Measurements from ENCODE around the gene DNTT.

Gene DNTT

GRCh38 chr10:96359616-96360015 lies 55.4 kb downstream of the DNTT start:
- WGBS, 2 donors (ENCODE audit: extremely low coverage in 2 of 2, insufficient read length in 2 of 2, insufficient replicate concordance in 1 of 2) = no CpG with 5 or more reads among the region's 6 CpGs

DNA sequence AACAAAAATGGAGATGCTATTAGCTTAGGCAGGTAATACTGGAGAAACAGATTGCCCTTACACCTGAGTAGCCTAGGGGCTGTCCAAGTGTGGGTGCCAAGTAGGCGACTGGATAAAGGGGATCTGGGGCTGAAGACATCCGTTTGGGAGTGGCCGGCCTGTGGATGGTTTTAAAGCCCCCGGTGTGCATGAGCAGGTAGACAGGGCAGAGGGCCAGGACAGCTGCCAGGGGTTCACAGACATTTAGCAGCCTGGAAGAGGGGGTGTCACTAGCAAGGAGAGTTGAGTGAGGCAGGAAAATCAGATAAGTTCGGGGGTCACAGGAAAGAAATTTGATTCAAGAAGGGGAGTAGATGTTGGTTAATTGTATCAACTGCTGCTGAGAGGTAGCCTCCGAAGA lies 56.1 kb downstream of the DNTT start:
- H3K27me3 ChIP-seq (ENCODE audit: control insufficient read depth in 3 of 3, insufficient read depth in 3 of 3, low read depth in 1 of 3, low read length in 3 of 3) = peaks cover 0 to 9% (median 0%) of the 10 kb centered on the region in 3 experiments
- no peak overlapping the region for H2BK5ac ChIP-seq (ENCODE audit: low read length)
- H3K27ac ChIP-seq (replicated peaks; ENCODE audit: low read length) = no peak overlapping the region
- H2BK12ac ChIP-seq (ENCODE audit: low read length) = no peak overlapping the region
- no peak overlapping the region for H4K91ac ChIP-seq (ENCODE audit: low read depth, low read length, poor library complexity)
- no peak overlapping the region for H3K4me2 ChIP-seq (ENCODE audit: insufficient read depth, low read length, poor library complexity, severe bottlenecking)
- DNase-seq (ENCODE audit: low spot score) = no peak
- no peak overlapping the region for H2BK15ac ChIP-seq (ENCODE audit: low read length)
- peaks cover 0 to 3% of the 10 kb centered on the region in 2 donors for H3K4me1 ChIP-seq (ENCODE audit: control insufficient read depth in 2 of 2, insufficient read depth in 1 of 2, low read depth in 1 of 2, low read length in 2 of 2)
- no peaks in the 10 kb centered on the region for H3K9me3 ChIP-seq (replicated peaks in 1 of 2; ENCODE audit: control insufficient read depth in 2 of 2, insufficient read depth in 1 of 2, low read depth in 1 of 2, low read length in 2 of 2)
- no peaks in the 10 kb centered on the region for H3K79me1 ChIP-seq (ENCODE audit: low read depth, low read length)
- H3K14ac ChIP-seq (ENCODE audit: low read length) = no peak overlapping the region
- H3K23ac ChIP-seq (ENCODE audit: low read depth, low read length, poor library complexity) = no peak overlapping the region
- H2BK120ac ChIP-seq (ENCODE audit: low read depth, low read length) = no peak overlapping the region
- H4K8ac ChIP-seq (ENCODE audit: low read depth, low read length) = no peak overlapping the region
- H3K4me3 ChIP-seq (ENCODE audit: low read length in 2 of 2) = no peak overlapping the region
- no peak overlapping the region for H3K9ac ChIP-seq (ENCODE audit: low read depth, low read length, poor library complexity)
- H2AFZ ChIP-seq (ENCODE audit: low read length) = no peak overlapping the region
- H2AK5ac ChIP-seq (ENCODE audit: low read depth, low read length) = no peak overlapping the region
- H3K4ac ChIP-seq (ENCODE audit: low read length) = no peak overlapping the region
- H3K18ac ChIP-seq (ENCODE audit: low read length) = no peak overlapping the region
- no CpG with 5 or more reads among the region's 6 CpGs for WGBS, 2 donors (ENCODE audit: extremely low coverage in 2 of 2, insufficient read length in 2 of 2, insufficient replicate concordance in 1 of 2)
- H3K36me3 ChIP-seq (replicated peaks in 1 of 2; ENCODE audit: control insufficient read depth in 2 of 2, insufficient read depth in 2 of 2, low read length in 2 of 2) = no peaks in the 10 kb centered on the region

More at GRCh38 chr10:96359616-96360015, 55.4 kb downstream of the DNTT start:
- Histone ChIP-seq H3K79me1 (ENCODE audit: low read depth, low read length) (no peaks in the 10 kb centered on the region), H3K14ac (ENCODE audit: low read length) (no peak overlapping the region), H2AK5ac (ENCODE audit: low read depth, low read length) (no peak overlapping the region), H3K9ac (ENCODE audit: low read depth, low read length, poor library complexity) (no peak overlapping the region), H2BK12ac (ENCODE audit: low read length) (no peak overlapping the region), H2BK5ac (ENCODE audit: low read length) (no peak overlapping the region), H3K4me1 (ENCODE audit: control insufficient read depth in 2 of 2, insufficient read depth in 1 of 2, low read depth in 1 of 2, low read length in 2 of 2) (peaks cover 0 to 3% of the 10 kb centered on the region in 2 donors), H2BK15ac (ENCODE audit: low read length) (no peak overlapping the region), H3K4me2 (ENCODE audit: insufficient read depth, low read length, poor library complexity, severe bottlenecking) (no peak overlapping the region), H4K8ac (ENCODE audit: low read depth, low read length) (no peak overlapping the region), H3K18ac (ENCODE audit: low read length) (no peak overlapping the region), H2AFZ (ENCODE audit: low read length) (no peak overlapping the region), H3K27me3 (ENCODE audit: control insufficient read depth in 3 of 3, insufficient read depth in 3 of 3, low read depth in 1 of 3, low read length in 3 of 3) (peaks cover 0 to 9% (median 0%) of the 10 kb centered on the region in 3 experiments), H3K4me3 (ENCODE audit: low read length in 2 of 2) (no peak overlapping the region), H3K4ac (ENCODE audit: low read length) (no peak overlapping the region), H3K36me3 (replicated peaks in 1 of 2; ENCODE audit: control insufficient read depth in 2 of 2, insufficient read depth in 2 of 2, low read length in 2 of 2) (no peaks in the 10 kb centered on the region), H3K9me3 (replicated peaks in 1 of 2; ENCODE audit: control insufficient read depth in 2 of 2, insufficient read depth in 1 of 2, low read depth in 1 of 2, low read length in 2 of 2) (no peaks in the 10 kb centered on the region), H2BK120ac (ENCODE audit: low read depth, low read length) (no peak overlapping the region), H4K91ac (ENCODE audit: low read depth, low read length, poor library complexity) (no peak overlapping the region), H3K23ac (ENCODE audit: low read depth, low read length, poor library complexity) (no peak overlapping the region), H3K27ac (replicated peaks; ENCODE audit: low read length) (no peak overlapping the region)
- no peak for DNase-seq (ENCODE audit: low spot score)

- WGBS, 2 donors (ENCODE audit: extremely low coverage in 2 of 2, insufficient read length in 2 of 2, insufficient replicate concordance in 1 of 2) = no CpG with 5 or more reads among the region's 3 CpGs
- H3K4me3 ChIP-seq (ENCODE audit: low read length in 2 of 2) = no peak overlapping the region
- H3K4me1 ChIP-seq (ENCODE audit: control insufficient read depth in 2 of 2, insufficient read depth in 1 of 2, low read depth in 1 of 2, low read length in 2 of 2) = peaks cover 0 to 3% of the 10 kb centered on the region in 2 donors
- no peak overlapping the region for H2BK12ac ChIP-seq (ENCODE audit: low read length)
- H3K9ac ChIP-seq (ENCODE audit: low read depth, low read length, poor library complexity) = no peak overlapping the region
- H4K8ac ChIP-seq (ENCODE audit: low read depth, low read length) = no peak overlapping the region
- H3K79me1 ChIP-seq (ENCODE audit: low read depth, low read length) = no peaks in the 10 kb centered on the region
- H3K36me3 ChIP-seq (replicated peaks in 1 of 2; ENCODE audit: control insufficient read depth in 2 of 2, insufficient read depth in 2 of 2, low read length in 2 of 2) = no peaks in the 10 kb centered on the region
- H3K4me2 ChIP-seq (ENCODE audit: insufficient read depth, low read length, poor library complexity, severe bottlenecking) = no peak overlapping the region
- H2AFZ ChIP-seq (ENCODE audit: low read length) = no peak overlapping the region
- no peak overlapping the region for H3K4ac ChIP-seq (ENCODE audit: low read length)
- no peak for DNase-seq (ENCODE audit: low spot score)
- H3K27ac ChIP-seq (replicated peaks; ENCODE audit: low read length) = no peak overlapping the region
- H4K91ac ChIP-seq (ENCODE audit: low read depth, low read length, poor library complexity) = no peak overlapping the region
- H3K14ac ChIP-seq (ENCODE audit: low read length) = no peak overlapping the region
- H2AK5ac ChIP-seq (ENCODE audit: low read depth, low read length) = no peak overlapping the region
- no peak overlapping the region for H2BK120ac ChIP-seq (ENCODE audit: low read depth, low read length)
- no peak overlapping the region for H2BK5ac ChIP-seq (ENCODE audit: low read length)
- no peak overlapping the region for H2BK15ac ChIP-seq (ENCODE audit: low read length)
- no peak overlapping the region for H3K18ac ChIP-seq (ENCODE audit: low read length)
- H3K23ac ChIP-seq (ENCODE audit: low read depth, low read length, poor library complexity) = no peak overlapping the region
- no peaks in the 10 kb centered on the region for H3K9me3 ChIP-seq (replicated peaks in 1 of 2; ENCODE audit: control insufficient read depth in 2 of 2, insufficient read depth in 1 of 2, low read depth in 1 of 2, low read length in 2 of 2)
- peaks cover 0 to 9% (median 0%) of the 10 kb centered on the region in 3 experiments for H3K27me3 ChIP-seq (ENCODE audit: control insufficient read depth in 3 of 3, insufficient read depth in 3 of 3, low read depth in 1 of 3, low read length in 3 of 3)
Measured at GRCh38 chr10:96360766-96361165, 56.5 kb downstream of the DNTT start.

GRCh38 chr10:96365571-96365970 lies 61.3 kb downstream of the DNTT start:
- Histone ChIP-seq H2BK12ac (ENCODE audit: low read length) (no peak overlapping the region), H3K4me3 (ENCODE audit: low read length in 2 of 2) (no peak overlapping the region), H4K8ac (ENCODE audit: low read depth, low read length) (no peak overlapping the region), H2BK120ac (ENCODE audit: low read depth, low read length) (no peak overlapping the region), H4K91ac (ENCODE audit: low read depth, low read length, poor library complexity) (no peak overlapping the region), H2BK5ac (ENCODE audit: low read length) (no peak overlapping the region), H3K14ac (ENCODE audit: low read length) (no peak overlapping the region), H2AK5ac (ENCODE audit: low read depth, low read length) (no peak overlapping the region), H3K27me3 (ENCODE audit: control insufficient read depth in 3 of 3, insufficient read depth in 3 of 3, low read depth in 1 of 3, low read length in 3 of 3) (no peaks in the 10 kb centered on the region), H3K27ac (replicated peaks; ENCODE audit: low read length) (no peak overlapping the region), H3K4me1 (ENCODE audit: control insufficient read depth in 2 of 2, insufficient read depth in 1 of 2, low read depth in 1 of 2, low read length in 2 of 2) (peaks cover 0 to 3% of the 10 kb centered on the region in 2 donors), H3K36me3 (replicated peaks in 1 of 2; ENCODE audit: control insufficient read depth in 2 of 2, insufficient read depth in 2 of 2, low read length in 2 of 2) (no peaks in the 10 kb centered on the region), H3K9me3 (replicated peaks in 1 of 2; ENCODE audit: control insufficient read depth in 2 of 2, insufficient read depth in 1 of 2, low read depth in 1 of 2, low read length in 2 of 2) (no peaks in the 10 kb centered on the region), H3K79me1 (ENCODE audit: low read depth, low read length) (no peaks in the 10 kb centered on the region), H3K4me2 (ENCODE audit: insufficient read depth, low read length, poor library complexity, severe bottlenecking) (no peak overlapping the region), H3K18ac (ENCODE audit: low read length) (no peak overlapping the region), H3K4ac (ENCODE audit: low read length) (no peak overlapping the region), H2AFZ (ENCODE audit: low read length) (no peak overlapping the region), H3K9ac (ENCODE audit: low read depth, low read length, poor library complexity) (no peak overlapping the region), H2BK15ac (ENCODE audit: low read length) (no peak overlapping the region), H3K23ac (ENCODE audit: low read depth, low read length, poor library complexity) (no peak overlapping the region)
- no CpG with 5 or more reads among the region's 3 CpGs for WGBS, 2 donors (ENCODE audit: extremely low coverage in 2 of 2, insufficient read length in 2 of 2, insufficient replicate concordance in 1 of 2)
- DNase-seq (ENCODE audit: low spot score) = no peak
